Gastroesophageal sphincter (tissue), 4 donors: Measurements from ENCODE around the gene MAZ. TPM values are rescaled to one million over a fixed set of nuclear protein-coding genes. Genes with fewer than 3 reads are reported as not detected.

Experiments
- ATAC-seq: fragments of 150-250 bp; one replicate; pipeline ENCODE4 v1.9.1; 2016; ENCODE audit warnings: mild to moderate bottlenecking, moderate library complexity
- H3K27ac ChIP-seq, 4 donors: fragments of 200-600 bp; sonication (generic) in 3 of 4; 1 replicate in 3 of 4; 2 replicates in 1 of 4; pipeline ENCODE4 v1.5.1; 2016 to 2019
- H3K27me3 ChIP-seq: fragments of 200-600 bp; sonication (generic); one replicate; pipeline ENCODE4 v1.5.1; 2019
- H3K36me3 ChIP-seq, 2 donors: fragments of 200-600 bp; sonication (generic); one replicate each; pipeline ENCODE4 v1.5.1; 2019; ENCODE audit warnings: control low read depth in 1 of 2
- H3K4me1 ChIP-seq, 3 donors: fragments of 200-600 bp; sonication (generic); 1 replicate in 2 of 3; 2 replicates in 1 of 3; pipeline ENCODE4 v1.5.1; 2016 to 2019; ENCODE audit warnings: control low read depth in 2 of 3
- H3K4me3 ChIP-seq, 2 donors: fragments of 200-600 bp; sonication (generic); one replicate each; pipeline ENCODE4 v1.5.1; 2019; ENCODE audit warnings: mild to moderate bottlenecking in 1 of 2, moderate library complexity in 1 of 2
- H3K9me3 ChIP-seq, 3 donors: fragments of 200-600 bp; sonication (generic); one replicate each; pipeline ENCODE4 v1.5.1; 2017 to 2019; ENCODE audit warnings: control low read depth in 2 of 3
- CTCF ChIP-seq, 4 experiments: fragments of 200-600 bp in 2 of 4; fragments of 450-650 bp in 2 of 4; sonication (generic) in 1 of 4; IDR thresholded peaks; one replicate each; pipeline ENCODE4 v1.5.1; 2017 to 2019; ENCODE audit warnings: antibody characterized with exemption in 4 of 4, mild to moderate bottlenecking in 2 of 4, moderate library complexity in 2 of 4
- EP300 ChIP-seq: sonication (generic); formaldehyde crosslinking; IDR thresholded peaks from one replicate; pipeline ENCODE4 v1.6.1; 2017; ENCODE audit warnings: antibody characterized with exemption, mild to moderate bottlenecking
- POLR2A ChIP-seq, 2 donors: fragments of 450-650 bp; IDR thresholded peaks; one replicate each; pipeline ENCODE4 v1.6.1; 2017; ENCODE audit warnings: antibody characterized with exemption in 2 of 2, mild to moderate bottlenecking in 2 of 2, moderate library complexity in 1 of 2
- POLR2AphosphoS5 ChIP-seq: sonication (generic); formaldehyde crosslinking; IDR thresholded peaks from one replicate; pipeline ENCODE4 v1.6.1; 2017; ENCODE audit warnings: antibody characterized with exemption
- WGBS, 2 donors: methylation state at CpG; one replicate each; pipeline ENCODE4 v1.1.5; 2018; ENCODE audit warnings: low coverage in 1 of 2; 5-methylcytosine and 5-hydroxymethylcytosine counted together
- total RNA-seq, 4 donors: library from RNA; depleted of rRNA; stranded (reverse); fragments of >200 nt; gene quantifications; one replicate each; pipeline ENCODE4 v1.1.0, GENCODE V29; 2016

Gene MAZ
- total RNA-seq, 4 donors from 2014 or later, result 86.3 to 212 (median 116) TPM

GRCh38 chr16:29836623-29837022, 30.3 kb downstream of the MAZ start:
- no peak overlapping the region for H3K27ac ChIP-seq
- TF ChIP-seq POLR2A (IDR thresholded peaks at IDR 0.05) (no peak), POLR2AphosphoS5 (no peak), EP300 (no peak), CTCF (IDR thresholded peaks at IDR 0.05) (no peak)
- 20 to 100% methylated on average over 1 to 2 of the region's 15 CpGs for WGBS, 2 donors
- no peaks in the 10 kb centered on the region for H3K27me3 ChIP-seq
- H3K9me3 ChIP-seq, result no peaks in the 10 kb centered on the region
- H3K4me1 ChIP-seq, result no peaks in the 10 kb centered on the region
- H3K36me3 ChIP-seq, result peaks cover 0 to 99% of the 10 kb centered on the region in 2 donors
- no peak overlapping the region for H3K4me3 ChIP-seq
- no peak for ATAC-seq

GRCh38 chr16:29837841-29838240, 31.5 kb downstream of the MAZ start:
- TF ChIP-seq POLR2AphosphoS5 (no peak), EP300 (no peak), CTCF (IDR thresholded peaks at IDR 0.05) (no peak), POLR2A (IDR thresholded peaks at IDR 0.05) (no peak)
- peaks cover 0 to 99% of the 10 kb centered on the region in 2 donors for H3K36me3 ChIP-seq
- H3K9me3 ChIP-seq, result no peaks in the 10 kb centered on the region
- H3K27me3 ChIP-seq, result no peaks in the 10 kb centered on the region
- no peak overlapping the region for H3K4me3 ChIP-seq
- ATAC-seq, result no peak
- no peaks in the 10 kb centered on the region for H3K4me1 ChIP-seq
- no peak overlapping the region for H3K27ac ChIP-seq
- WGBS, 2 donors, result no CpG with 5 or more reads among the region's 5 CpGs

- WGBS, 2 donors, result 37 to 76% methylated on average over 2 to 5 of the region's 6 CpGs
- H3K4me3 ChIP-seq, result no peak overlapping the region
- no peak overlapping the region for H3K27ac ChIP-seq
- H3K36me3 ChIP-seq, result peaks cover 0 to 98% of the 10 kb centered on the region in 2 donors
- no peaks in the 10 kb centered on the region for H3K9me3 ChIP-seq
- peaks cover 0 to 6% (median 0%) of the 10 kb centered on the region in 3 donors for H3K4me1 ChIP-seq
- H3K27me3 ChIP-seq, result no peaks in the 10 kb centered on the region
- TF ChIP-seq CTCF (IDR thresholded peaks at IDR 0.05) (no peak), POLR2A (IDR thresholded peaks at IDR 0.05) (no peak), POLR2AphosphoS5 (no peak), EP300 (no peak)
- no peak for ATAC-seq
Measured at GRCh38 chr16:29839822-29840221, 33.5 kb downstream of the MAZ start.

GRCh38 chr16:29840240-29840639, 33.9 kb downstream of the MAZ start:
- 56 to 74% methylated on average over 4 to 7 of the region's 10 CpGs for WGBS, 2 donors
- Histone ChIP-seq H3K27ac (no peak overlapping the region), H3K36me3 (peaks cover 0 to 98% of the 10 kb centered on the region in 2 donors)

GRCh38 chr16:29841631-29842030, 35.3 kb downstream of the MAZ start:
- H3K4me1 ChIP-seq, result peaks cover 0 to 12% (median 4%) of the 10 kb centered on the region in 3 donors
- no peak for TF ChIP-seq POLR2A (IDR thresholded peaks at IDR 0.05)
- TF ChIP-seq EP300, result no peak
- no peak for TF ChIP-seq POLR2AphosphoS5
- no peak for TF ChIP-seq CTCF (IDR thresholded peaks at IDR 0.05)
- no peak overlapping the region for H3K4me3 ChIP-seq
- H3K27ac ChIP-seq, result no peak overlapping the region
- no peaks in the 10 kb centered on the region for H3K27me3 ChIP-seq
- no CpG with 5 or more reads among the region's 23 CpGs for WGBS, 2 donors
- H3K36me3 ChIP-seq, result peaks cover 0 to 98% of the 10 kb centered on the region in 2 donors
- H3K9me3 ChIP-seq, result no peaks in the 10 kb centered on the region
- no peak for ATAC-seq

More at GRCh38 chr16:29840240-29840639, 33.9 kb downstream of the MAZ start:
- Histone ChIP-seq H3K27me3 (no peaks in the 10 kb centered on the region), H3K4me1 (peaks cover 0 to 7% (median 2%) of the 10 kb centered on the region in 3 donors), H3K4me3 (no peak overlapping the region), H3K9me3 (no peaks in the 10 kb centered on the region)
- TF ChIP-seq EP300 (no peak), POLR2A (IDR thresholded peaks at IDR 0.05) (no peak)
- ATAC-seq, result no peak
